ENCODE results near the gene PLXNC1.

PLXNC1 gene

DNA sequence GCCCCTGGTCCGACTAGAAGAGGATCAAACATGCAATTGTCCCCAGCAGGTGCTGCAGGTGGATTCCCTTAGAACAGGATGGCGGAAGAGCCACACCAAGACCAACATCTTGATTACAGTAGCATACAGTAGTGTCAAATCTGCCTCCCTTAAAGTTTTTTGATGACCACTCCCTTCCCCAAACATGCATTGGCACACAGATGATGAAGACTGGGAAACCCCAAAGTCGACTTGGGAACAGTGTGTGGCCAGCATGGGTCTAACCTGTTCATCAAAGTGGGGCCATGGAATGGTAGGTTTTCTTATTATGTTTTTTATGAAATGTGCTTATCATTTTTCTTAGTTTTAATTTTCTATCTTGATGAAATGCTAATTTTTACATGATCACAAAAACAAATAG lies 8.8 kb downstream of the PLXNC1 start:
- no peak for DNase-seq (ENCODE audit: low read depth in 3 of 3)

DNA sequence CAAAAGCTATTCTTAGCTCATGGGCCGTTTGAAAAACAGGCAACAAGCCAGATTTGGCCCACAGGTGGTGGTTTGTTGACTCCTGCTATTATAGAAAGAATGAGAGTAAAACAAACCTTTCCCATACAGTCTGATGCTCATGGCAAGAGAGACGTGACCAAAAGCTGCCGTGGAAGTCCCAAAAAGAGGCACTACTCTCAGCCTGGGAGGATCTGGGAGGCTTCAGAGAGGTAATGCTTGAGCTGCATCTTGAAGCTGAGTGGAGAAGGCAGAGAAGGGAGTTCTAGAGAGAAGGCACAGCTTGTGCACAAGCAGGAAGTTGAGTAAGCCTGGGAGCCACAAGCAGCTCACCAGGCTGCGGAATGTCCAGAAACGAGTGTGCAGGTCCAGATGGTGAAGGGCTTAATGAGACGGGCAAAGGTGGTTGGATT lies 9.6 kb downstream of the PLXNC1 start:
- DNase-seq (ENCODE audit: low read depth in 3 of 3): no peak

DNA sequence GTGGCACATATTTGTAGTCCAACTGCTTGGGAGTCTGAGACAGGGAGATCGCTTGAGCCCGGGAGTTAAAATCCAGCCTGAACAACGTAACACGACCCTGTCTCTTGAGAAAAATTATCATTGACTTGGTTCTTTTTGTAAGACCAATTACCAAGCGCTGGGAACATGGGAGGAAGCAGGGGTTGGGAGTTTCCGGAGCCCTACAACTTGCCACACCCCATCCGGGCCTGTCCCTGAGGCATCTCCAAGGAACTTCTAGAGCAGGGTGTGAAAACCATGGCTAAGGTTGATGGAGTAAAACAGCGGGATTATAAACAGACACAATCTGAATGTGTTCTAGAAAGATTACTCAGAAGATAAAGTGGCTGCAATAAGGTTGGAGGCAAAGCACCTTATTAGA lies 10.3 kb downstream of the PLXNC1 start:
- DNase-seq (ENCODE audit: low read depth in 3 of 3): no peak

DNA sequence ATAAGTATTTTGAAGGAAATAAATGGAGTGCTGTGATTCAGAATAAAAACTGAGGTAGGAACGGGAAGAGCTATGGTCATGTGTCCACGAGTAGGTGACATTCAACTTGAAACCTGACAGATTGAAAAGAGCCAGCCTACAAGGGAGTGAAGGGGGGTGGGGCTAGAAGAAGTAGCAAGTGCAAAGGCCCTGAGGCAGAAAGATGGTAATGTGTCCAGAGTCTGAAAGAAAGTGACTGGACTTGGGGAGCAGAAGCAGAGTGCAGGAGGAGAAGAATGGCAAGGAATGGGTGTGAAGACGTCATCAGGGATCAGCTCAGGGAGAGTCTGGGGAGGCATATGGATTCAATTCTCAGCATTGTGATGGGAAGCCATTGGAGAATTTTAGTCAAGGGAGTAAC lies 13.7 kb downstream of the PLXNC1 start:
- DNase-seq (ENCODE audit: low read depth in 3 of 3): no peak

DNA sequence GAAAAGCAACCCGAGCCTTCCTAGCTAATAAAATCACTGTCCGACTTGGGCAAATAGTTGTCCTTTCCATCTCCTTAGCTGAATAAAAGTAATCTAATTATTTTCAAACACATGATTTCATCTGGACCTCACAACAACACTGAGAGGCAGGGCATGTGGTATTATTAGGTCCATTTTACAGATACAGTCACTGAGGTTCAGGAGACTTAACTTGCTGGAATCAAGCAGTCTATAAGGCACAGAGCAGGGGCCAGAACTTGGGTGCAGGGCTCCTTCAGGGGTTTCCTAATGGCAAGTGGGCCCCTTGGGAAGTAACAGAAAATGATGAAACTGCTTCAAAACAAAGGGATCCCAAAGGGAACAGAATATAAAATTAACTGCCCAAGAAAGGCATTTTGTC lies 15.5 kb downstream of the PLXNC1 start:
- DNase-seq (ENCODE audit: low read depth in 3 of 3): no peak

DNA sequence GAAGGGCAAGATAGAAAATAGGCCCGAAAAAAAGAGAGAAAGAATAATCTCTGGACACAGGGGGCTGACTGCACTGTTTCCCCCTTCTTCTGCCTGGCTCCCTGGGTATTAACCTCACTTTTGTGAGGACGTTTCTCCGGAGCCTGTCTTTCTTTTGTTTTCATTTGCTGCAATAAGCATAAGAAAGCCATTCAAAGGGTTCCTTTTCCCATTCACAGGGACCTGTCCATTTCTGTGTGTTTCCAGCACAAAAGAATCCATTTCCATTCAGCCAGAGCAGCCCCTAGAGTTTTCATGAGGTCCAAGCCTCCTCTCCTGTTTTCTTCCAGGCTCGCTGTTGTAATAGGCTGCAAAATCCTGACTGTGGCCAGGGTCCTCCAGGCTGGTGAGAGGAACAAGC lies 16.8 kb downstream of the PLXNC1 start:
- no peak for DNase-seq (ENCODE audit: low read depth in 3 of 3)

DNA sequence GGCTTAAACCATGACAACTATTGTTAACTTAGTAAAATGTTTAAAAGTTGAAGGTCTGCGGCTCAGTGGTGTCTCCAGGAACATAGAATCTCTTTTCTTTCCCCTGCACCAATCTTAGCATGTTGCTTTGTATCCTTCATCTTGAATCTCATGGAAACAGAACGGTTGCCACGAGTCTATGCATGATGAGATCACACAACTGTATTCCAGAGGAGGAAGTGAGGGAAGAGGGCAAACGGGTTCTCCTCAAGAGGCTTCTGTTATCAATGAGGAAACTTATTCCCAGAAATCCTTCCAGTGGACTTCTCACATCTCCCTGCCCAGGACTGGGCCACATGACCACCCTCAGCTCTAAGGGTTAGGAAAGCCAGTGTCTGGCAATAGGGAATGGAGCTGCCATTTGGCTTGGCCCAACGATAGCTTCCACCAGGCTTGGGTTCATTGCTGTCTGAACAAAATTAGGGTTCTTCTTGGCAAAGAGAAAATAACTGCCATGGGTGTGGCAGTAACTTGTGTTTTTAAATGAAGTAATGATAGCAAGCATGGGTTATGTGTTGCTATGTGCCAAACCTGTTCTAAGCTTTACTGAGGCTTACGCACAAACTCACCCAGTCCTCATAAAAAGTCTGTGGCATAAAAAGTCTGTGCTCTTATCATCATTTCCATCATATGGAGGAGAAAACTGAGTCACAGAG lies 17.4 kb downstream of the PLXNC1 start:
- no peak for DNase-seq (ENCODE audit: low read depth in 3 of 3)

DNA sequence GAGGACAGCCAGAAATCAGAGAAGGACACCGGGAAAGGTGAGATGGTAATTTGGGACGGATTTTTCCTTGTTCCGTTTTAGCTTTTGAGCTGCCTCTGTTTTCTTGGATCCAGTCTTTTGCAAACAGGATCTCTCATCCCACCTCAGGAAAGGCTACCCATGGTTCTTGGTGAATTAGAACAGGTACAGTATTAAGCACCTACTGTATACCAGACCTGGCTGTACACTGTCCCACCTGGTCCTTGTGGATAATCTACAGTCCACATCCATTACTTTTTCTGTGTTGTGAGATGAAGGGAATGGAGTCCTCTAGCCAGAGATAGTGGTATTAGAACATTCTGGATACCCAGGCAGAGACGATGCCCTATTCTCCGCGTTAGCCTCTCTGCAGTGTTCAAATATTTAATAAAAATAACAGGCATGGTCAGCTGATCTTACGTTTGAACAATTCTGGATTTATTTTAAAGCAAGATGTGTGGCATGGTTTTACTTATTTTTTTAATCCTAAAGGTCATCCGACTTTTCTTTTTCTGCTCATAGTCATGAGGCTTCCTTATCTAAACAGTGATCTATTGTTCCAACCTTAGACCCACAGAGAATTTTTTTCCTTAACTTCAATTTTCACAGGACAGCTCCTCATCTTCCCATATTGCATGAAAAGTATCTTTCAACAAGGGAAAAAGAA lies 18.8 kb downstream of the PLXNC1 start:
- no peak for DNase-seq (ENCODE audit: low read depth in 3 of 3)

DNA sequence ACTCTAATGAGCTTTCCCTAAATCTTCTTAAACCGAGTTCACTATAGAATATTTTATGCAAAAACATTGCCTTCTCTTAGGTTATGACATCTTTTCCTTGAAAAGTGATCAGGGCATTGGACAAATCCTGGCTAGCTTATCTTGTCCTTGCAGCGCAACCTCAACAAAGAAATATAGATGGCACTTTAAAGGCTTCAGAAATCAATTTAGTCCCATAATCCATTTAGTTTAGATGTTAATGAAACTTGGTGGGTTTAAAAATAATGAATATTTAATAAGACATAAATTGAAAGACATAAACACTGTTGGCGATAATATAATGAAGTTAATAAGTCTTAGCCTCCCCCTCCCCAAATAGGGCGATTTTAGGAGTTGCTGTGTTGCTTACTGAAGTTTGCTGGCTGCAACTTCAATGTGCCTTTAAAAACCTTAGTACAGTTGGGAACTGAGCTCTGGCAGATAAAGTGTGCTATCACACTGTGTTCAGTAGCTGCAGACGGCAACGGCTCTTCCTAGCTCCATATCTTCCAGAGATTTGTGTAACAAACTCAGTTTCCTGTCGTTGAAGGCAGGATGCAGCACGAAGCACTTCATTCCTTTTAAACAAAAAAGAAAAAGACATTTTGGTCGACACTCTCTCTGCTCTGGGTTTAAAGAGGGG lies 19.5 kb downstream of the PLXNC1 start:
- DNase-seq (ENCODE audit: low read depth in 3 of 3): no peak

DNA sequence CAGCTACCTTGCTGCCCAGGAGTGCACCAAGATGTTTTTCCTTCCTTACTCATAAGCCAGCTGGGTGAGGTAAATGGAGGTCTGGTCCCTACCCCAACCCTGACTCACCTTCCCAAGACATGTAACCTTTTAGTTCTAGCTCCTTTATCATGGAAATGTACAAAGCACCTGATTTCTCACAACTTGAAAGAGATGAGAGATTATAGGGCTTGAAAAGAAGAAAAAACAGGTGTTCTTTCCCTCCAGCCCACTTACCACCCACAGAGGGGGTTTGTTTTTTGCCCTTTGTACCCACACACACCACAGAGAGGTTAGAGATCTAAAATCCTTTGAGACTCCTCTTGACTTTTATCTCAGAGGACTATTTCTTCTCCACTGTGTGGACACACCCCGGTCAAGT lies 21.1 kb downstream of the PLXNC1 start:
- no peak for DNase-seq (ENCODE audit: low read depth in 3 of 3)

DNA sequence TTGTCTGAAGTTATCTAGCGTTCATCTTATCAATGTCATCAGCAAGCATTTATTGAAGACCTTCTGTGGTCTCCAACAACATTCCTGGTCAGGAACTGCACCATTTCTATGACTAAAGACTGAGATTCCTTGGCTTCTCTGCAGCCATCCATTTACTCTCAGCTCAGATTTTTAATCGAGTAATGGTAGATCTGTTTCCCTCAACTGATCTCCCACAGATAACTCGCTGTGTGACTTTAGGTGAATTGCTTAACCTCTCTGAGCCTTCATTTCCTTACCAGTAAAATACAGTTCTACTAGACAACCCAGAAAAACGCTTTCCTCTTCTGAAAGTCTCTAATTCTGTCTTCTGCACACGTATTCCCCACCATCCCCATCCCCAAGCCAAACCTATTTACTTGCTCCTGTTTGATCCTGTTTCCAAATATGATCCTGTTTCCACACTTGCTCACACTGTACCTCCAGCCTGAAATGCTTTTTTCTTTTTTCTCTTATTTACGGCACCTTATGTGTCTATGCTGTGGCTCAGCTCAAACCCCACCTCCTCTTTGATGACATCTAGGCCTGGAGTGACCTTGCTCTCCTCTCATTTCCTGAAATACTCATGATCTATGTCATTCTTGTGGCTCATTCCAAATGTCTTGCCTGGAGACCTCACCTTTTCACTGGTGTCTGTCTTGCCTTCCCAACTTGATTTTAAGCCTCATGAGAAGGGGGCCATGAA lies 21.8 kb downstream of the PLXNC1 start:
- no peak for DNase-seq (ENCODE audit: low read depth in 3 of 3)

DNA sequence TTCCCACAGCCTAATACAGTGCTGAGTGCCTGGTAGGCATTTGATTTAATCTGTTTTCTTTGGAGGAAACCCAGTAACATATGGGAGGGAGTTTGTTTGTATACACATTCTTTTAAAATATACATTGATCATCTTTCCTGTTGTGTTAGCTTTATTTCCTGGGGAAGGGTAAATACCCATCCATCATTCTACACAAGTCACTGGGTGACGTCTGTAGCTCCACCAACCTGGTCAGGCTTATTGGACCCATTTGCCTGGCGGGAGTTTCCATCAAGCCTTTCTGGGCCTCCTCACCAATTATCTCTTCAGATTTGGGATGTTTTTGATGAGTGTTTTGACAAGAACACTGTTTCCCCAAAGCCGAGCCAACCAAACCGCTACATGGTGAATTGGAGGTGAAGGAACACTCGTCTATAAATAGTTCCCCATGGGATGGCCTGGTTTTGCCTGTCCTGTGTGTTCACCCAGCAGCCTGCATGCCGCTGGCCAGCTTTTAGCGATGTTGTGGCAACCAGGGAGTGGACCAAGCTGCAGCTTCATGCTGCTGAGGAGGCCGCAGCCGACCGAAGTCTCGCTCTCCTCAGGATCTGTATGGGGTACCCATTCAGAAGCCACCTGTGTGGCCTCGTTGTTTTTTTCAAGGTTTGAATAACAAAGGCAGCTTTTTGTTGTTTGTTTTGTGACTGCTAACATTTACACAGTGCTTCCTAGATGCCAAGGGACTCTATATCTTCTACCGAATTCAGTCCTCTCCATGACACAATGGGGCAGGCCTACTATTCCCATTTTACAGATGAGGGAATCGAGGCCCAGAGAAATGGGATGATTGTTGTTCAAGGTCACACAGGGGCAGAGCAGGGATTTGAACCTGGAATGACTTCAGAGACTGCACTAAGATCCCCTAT lies 22.6 kb downstream of the PLXNC1 start:
- DNase-seq (ENCODE audit: low read depth in 3 of 3): no peak

DNA sequence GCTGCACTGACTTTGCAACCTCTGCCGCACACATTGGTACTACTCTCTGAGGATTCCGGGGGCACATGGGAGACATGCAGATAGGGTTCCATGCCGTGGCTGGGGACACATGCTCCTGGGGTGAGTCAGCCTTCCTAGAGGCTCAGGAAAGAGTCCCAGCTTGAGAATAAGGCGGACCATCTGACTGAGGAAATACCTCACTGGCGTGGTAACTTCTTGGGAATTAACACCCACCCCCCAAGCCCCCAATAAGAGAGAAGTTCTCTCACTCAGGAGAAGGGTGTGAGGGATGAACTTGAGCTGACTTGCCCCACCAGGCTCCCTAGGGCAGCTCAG lies 23.2 kb downstream of the PLXNC1 start:
- DNase-seq (ENCODE audit: low read depth in 3 of 3): no peak

DNA sequence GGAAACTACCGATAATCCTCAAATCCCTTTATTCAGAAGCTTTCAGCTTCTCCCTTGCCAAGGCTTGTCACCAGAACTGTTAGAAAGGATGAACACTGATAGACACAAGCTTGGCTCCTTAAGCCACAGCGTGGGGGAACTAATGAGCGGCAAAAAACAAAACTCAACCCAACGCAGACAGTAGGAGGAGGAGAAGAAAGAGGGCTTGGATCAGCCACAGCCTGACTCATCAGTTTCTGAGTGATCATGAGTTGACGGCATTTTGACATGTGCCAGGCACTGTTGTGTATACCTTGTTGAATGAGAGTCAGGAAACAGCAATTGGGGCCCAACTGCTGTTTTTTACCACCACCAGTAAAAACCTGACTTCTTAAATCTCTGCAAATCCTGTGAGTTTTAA lies 23.7 kb downstream of the PLXNC1 start:
- DNase-seq (ENCODE audit: low read depth in 3 of 3): peak in 2 of 3 donors; percentile 20 to 45

DNA sequence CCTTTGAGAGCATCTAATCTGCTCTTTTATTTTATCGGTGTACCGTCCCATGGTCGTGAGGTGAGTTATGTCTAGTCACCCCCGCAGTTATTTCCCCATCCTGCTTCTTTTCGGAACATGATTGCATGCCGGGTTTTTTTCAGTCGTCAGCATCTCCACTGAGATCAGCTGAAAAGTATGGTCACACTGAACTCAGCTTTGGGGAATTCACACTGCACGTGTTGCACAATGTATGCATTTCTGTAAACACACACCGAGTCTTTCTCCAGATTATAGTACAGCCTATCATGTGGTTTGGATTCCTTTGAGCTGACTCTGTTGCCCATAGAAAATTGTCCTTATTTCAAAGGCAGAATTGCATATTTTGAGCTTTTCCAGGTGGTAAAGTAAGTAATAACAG lies 24.6 kb downstream of the PLXNC1 start:
- DNase-seq (ENCODE audit: low read depth in 3 of 3): no peak

DNA sequence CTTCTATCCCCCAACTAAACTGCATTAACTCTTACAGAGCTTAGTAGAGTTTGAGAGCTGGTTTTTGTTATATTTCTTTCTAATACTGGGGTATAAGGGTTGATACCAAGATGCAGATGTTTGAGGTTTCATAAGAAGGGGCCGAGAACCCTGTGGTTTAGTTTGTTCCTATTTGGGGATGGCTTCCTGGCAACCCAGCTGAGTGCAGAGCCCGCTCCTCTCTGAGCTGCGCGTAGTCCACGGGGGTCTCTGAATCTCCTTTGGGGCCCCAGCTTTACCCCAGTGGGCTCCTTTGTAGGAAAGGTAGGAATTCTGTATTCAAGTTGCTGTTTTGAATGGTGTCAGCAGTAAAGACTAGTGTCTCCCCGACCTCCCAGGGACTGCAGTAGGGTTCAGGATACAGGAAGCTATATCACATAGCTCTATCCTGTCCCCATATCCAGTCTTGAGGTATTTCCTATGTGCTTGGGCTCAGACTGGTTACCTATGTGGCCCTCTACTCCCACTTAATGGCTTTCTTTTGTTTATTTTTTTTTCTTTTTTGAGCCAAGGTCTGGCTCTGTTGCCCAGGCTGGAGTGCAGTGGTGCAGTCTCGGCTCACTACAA lies 25.4 kb downstream of the PLXNC1 start:
- DNase-seq (ENCODE audit: low read depth in 3 of 3): no peak

DNA sequence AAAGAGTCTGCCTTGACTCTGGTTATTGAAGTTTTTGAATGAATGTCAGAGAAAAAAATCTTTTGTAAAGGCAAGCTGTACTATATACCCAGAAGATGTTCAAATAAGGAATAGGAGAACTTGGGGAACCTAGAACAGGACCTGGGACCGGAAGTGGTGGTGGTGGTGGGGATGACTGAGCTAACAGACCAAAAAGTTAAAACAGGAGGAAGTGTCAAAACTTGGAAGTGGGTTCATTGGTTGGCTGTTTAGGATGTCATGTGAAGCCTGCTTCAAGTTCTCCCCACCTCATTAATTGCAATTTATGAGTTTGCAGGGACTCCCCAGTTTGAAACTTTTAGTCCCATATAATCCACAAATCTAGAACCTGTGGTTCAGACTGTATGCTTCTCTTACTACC lies 26.2 kb downstream of the PLXNC1 start:
- DNase-seq (ENCODE audit: low read depth in 3 of 3): no peak

DNA sequence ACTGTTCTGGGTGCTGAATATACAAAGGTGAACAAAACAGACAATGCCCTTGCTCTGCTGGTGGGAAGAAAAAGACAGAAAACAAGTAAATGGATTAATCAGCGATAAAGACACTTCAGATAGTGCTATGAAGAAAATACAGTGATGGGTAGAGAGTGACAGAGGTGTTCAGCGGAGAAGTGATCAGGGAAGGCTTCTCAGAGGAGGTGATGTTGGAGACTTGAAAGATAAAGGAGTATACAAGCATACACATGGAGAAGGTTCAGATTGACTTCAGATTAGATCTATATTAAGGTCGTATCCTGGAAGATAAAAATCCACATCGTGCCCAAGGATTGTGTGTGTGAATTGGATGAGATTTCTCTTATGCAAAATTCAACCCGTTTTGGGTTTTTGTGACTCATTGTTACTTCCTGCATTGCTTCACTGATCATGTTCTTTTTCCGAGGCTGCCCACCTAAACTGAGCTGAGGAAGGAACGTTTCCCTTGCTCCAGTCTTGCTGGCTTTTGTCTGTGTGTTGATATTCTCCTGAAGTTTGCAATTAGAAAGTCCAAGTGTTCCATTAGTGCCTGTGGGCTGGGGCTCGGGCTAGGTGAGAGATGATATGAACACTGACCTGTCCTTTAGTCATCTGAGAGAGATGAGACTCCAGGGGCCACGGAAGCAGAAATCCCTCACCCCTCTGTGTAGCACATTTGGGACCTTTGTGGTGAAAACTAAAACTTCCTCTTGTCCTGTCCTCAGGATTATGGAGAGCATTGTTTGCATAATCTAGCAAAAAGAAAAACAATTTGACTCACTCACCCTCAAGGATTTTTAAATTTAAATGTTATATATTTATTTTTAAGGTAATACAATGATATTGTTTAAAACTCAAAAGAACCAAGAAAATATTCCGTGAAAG lies 27.6 kb downstream of the PLXNC1 start:
- no peak for DNase-seq (ENCODE audit: low read depth in 3 of 3)

DNA sequence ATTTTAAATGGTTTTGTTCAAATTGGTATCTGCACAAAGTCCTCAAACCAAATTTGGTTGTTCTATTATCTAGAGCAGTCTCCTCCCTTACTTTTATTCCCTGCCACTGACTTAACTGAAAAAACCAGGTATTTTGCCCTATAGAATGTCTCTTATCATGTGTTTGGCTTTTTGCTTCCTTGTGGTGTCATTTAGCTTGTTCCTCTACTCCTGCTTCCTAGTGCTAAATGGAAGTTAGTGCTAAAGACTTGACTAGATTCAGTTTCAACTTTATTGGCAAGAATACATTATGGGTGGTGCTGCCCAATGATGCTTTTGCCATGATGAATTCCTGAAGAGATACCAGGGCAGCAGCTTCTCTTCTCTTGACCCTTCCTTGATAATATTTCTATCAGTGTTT lies 29.7 kb downstream of the PLXNC1 start:
- no peak for DNase-seq (ENCODE audit: low read depth in 3 of 3)

DNA sequence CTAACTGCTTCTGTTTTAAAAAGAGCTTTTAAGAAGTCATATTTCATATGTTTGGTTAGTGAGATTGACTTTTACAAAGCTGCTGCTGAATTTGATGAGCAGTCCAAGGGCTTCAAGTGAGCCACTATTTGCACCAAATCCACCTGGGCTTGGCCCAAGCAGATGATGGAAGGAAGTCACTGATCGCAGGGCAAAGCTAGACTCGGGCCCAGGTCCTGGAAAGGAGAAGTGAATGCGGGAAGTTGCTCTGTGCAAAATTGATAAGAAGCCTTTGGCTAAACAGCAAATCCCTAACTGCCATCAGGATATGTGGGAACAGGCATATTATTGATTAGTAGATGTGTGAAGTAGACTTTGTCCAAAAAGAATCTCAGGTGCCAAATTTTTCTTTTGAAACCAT lies 30.5 kb downstream of the PLXNC1 start:
- DNase-seq (ENCODE audit: low read depth in 3 of 3): no peak
